T follicular helper cell (primary cell): ENCODE data around the gene PTPRCAP.

Experiments used
- DNase-seq: peaks from one replicate; pipeline ENCODE4 v3.0.0-alpha.2; 2020; ENCODE audit warnings: low read depth

The PTPRCAP gene

GRCh38 chr11:67395555-67396258 is 41.8 kb downstream of the PTPRCAP start:
- DNase-seq: no peak

DNA sequence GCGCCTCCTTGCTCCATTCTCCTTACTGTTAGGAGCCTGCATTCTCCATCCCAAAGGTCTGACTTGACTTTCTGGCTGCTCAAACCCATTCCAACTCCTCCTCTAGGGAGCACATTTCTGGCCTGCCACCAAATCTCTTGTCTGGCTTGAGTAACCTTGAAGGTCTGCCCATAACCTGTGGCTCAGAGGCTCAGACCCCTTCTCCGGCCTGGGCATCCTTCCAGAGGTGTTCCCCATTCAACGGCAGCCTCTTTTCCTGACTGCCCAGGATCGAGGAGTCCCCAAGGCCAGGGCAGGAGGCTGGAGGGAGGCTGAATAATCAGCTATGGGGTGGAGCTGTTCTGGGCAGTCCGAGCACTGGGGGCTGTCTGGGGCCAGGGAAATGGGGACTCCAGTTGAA is 43.5 kb downstream of the PTPRCAP start:
- DNase-seq: no peak

- DNase-seq: no peak
Measured at GRCh38 chr11:67393437-67393836, 44.0 kb downstream of the PTPRCAP start.

- DNase-seq: no peak
Measured at GRCh38 chr11:67392183-67392715, 45.2 kb downstream of the PTPRCAP start.

DNA sequence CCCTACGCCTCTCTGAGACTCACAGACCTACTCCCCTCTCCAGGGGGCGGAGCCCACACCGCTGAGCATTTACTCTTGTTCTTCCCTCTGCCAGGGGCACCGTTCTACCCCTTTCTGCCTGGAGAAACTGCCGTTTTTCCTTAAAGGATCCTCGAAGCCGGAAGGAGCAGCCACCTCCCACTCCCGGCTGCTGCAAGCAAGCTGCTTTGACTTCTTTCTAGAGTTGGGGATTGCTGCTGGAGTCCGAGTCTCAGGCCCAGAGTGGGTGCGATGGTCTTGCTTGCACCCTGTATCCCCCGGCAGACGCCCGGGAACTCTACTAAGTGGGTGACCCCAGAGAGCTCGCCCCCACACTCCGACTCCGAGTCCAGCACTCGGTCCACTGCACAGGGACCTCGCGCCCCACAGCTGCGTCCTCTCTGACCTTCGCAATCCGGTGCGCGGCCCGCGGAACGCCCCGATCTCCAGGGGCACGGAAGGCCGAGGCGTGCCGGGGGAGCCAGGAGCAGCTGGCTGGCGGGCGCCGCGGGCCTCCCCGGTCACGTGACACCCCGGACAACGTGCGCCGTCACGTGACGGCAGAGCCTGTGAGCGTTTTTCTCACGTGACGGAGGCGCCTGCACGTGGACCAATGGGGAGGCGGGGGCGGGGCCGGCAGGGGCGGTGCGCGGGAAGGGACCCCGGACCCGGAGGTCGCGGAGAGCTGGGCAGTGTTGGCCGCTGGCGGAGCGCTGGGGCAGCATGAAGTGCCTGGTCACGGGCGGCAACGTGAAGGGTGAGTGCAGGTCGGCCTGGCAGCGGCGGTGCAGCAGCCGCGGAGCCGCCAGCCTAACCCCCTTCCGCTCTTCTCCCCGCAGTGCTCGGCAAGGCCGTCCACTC is 45.9 kb downstream of the PTPRCAP start, which contains the start of gene RAD9A:
TSS of gene RAD9A (plus strand) at position 683 of the 879 bp plus-strand sequence. CDS start at position 742, 59 bp downstream.
- DNase-seq: peak; percentile 91

- no peak for DNase-seq
Measured at GRCh38 chr11:67390947-67391303, 46.6 kb downstream of the PTPRCAP start.

DNA sequence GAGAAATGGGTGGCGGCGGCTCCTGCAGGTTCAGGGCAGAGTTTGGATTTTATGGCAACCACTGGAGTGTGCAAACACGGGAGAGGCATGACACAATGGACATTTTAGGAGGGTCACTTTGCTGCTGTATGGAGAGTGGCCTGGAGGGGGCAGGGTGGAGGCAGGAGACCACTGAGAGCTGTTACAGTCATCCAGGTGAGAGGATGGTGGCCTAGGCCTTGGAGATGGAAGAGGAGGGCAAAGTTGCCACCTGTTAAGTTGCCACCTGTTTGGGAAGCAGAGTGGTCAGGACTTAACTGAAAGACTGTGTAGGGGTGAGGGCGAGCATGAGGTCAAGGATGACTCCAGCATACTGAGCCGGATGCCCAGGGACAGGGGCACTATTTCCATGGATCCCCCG is 48.0 kb downstream of the PTPRCAP start:
- DNase-seq: no peak

DNA sequence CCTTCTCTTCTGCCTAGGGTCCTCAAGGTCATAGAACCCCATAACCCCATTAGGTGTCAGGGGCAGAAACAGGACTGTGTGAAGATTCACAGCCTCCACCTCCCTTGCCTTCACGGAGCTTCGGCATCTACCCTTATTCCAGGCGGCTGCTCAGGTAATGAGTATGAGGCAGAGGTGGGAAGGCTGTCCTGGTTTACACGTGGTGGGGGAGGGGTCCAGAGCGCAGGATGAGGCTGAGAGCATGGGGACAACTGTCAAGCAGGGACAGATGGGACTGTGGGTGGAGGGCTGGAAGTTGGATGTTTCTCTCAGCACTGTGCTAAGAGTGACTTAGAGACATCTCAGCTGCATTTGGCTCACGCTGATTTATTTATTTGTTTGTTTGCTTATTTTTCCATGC is 50.0 kb downstream of the PTPRCAP start:
- DNase-seq: no peak

- no peak for DNase-seq
Measured at GRCh38 chr11:67387069-67387468, 50.4 kb downstream of the PTPRCAP start.
